ENCODE measurements around the gene TRPC3. TPM values are rescaled to one million over a fixed set of nuclear protein-coding genes. Genes with fewer than 3 reads are reported as not detected.

TRPC3 gene
- total and polyA plus RNA-seq, 2 of the 8 experiments (the other 6 are each of a cell fraction or from before 2014, with no cell fraction given), result 0.37 to 0.41 TPM

- no peak overlapping the region for H3K27ac ChIP-seq (ENCODE audit: low read depth, low read length)
- H3K23me2 ChIP-seq (ENCODE audit: low read depth, low read length), result no peaks in the 10 kb centered on the region
- H3K14ac ChIP-seq (ENCODE audit: insufficient read length), result no peak overlapping the region
- FAIRE-seq (no peak), DNase-seq (ENCODE audit: low read depth in 1 of 2, low spot score in 2 of 2) (no peak)
- no peak overlapping the region for H2BK12ac ChIP-seq (ENCODE audit: low read depth, low read length)
- H2BK120ac ChIP-seq (replicated peaks; ENCODE audit: low read depth, low read length), result no peak overlapping the region
- H3K79me2 ChIP-seq (ENCODE audit: control insufficient read depth in 1 of 2, insufficient read depth in 2 of 2, low read length in 2 of 2), result no peaks in the 10 kb centered on the region
- no peak overlapping the region for H3K56ac ChIP-seq (replicated peaks; ENCODE audit: insufficient read length, low read depth, low read length)
- H3K9ac ChIP-seq (replicated peaks in 1 of 4; ENCODE audit: extremely low read depth in 1 of 4, low read depth in 3 of 4, low read length in 3 of 4), result no peak overlapping the region
- no peak overlapping the region for H3K18ac ChIP-seq (ENCODE audit: extremely low read depth, low read length)
- no peak overlapping the region for H3K4me2 ChIP-seq (ENCODE audit: insufficient read depth in 1 of 2, low read depth in 2 of 2, low read length in 2 of 2)
- no peaks in the 10 kb centered on the region for H3K4me1 ChIP-seq (replicated peaks in 1 of 4; ENCODE audit: control insufficient read depth in 3 of 4, insufficient read depth in 4 of 4, low read length in 3 of 4)
- H2AFZ ChIP-seq (ENCODE audit: low read length), result no peak overlapping the region
- no peak overlapping the region for H2BK5ac ChIP-seq (ENCODE audit: low read depth, low read length)
- no peak overlapping the region for H4K8ac ChIP-seq (ENCODE audit: extremely low read depth, insufficient read depth, low read length)
- POLR2A ChIA-PET (ENCODE audit: partially characterized antibody), result no interaction called here
- no peak overlapping the region for H4K91ac ChIP-seq (replicated peaks; ENCODE audit: insufficient read length, low read length)
- no peaks in the 10 kb centered on the region for H4K20me1 ChIP-seq (replicated peaks in 1 of 2; ENCODE audit: control insufficient read depth in 1 of 2, insufficient read depth in 2 of 2, low read length in 2 of 2)
- no peaks in the 10 kb centered on the region for H3K36me3 ChIP-seq (ENCODE audit: control insufficient read depth in 2 of 4, insufficient read depth in 4 of 4, low read length in 3 of 4)
- H3K23ac ChIP-seq (ENCODE audit: insufficient read length), result no peak overlapping the region
- CTCF ChIA-PET (ENCODE audit: partially characterized antibody), result interaction anchor here (1.1 kb wide), 1 partner anchor 14 kb away, joined by 3 read pairs; no protein-coding TSS in a partner anchor
- H3K9me3 ChIP-seq (ENCODE audit: insufficient read depth in 2 of 2, low read depth in 1 of 2, low read length in 1 of 2), result no peaks in the 10 kb centered on the region
- H3K4ac ChIP-seq (replicated peaks; ENCODE audit: insufficient read length, low read depth, low read length), result no peak overlapping the region
- H2BK20ac ChIP-seq (ENCODE audit: low read length), result no peak overlapping the region
- H4K5ac ChIP-seq (ENCODE audit: insufficient read length, low read depth, low read length), result no peak overlapping the region
- no peak overlapping the region for H3K4me3 ChIP-seq (ENCODE audit: extremely low read depth in 1 of 4, insufficient read depth in 2 of 4, low read depth in 3 of 4, low read length in 4 of 4)
- no peaks in the 10 kb centered on the region for H3K27me3 ChIP-seq (replicated peaks in 1 of 4; ENCODE audit: control insufficient read depth in 3 of 4, extremely low read depth in 1 of 4, insufficient read depth in 3 of 4, low read length in 3 of 4)
- H2BK15ac ChIP-seq (ENCODE audit: low read length), result no peak overlapping the region
- no peak overlapping the region for H2AK5ac ChIP-seq (ENCODE audit: low read depth, low read length)
- H3K79me1 ChIP-seq (ENCODE audit: low read depth, low read length), result no peaks in the 10 kb centered on the region
- TF ChIP-seq SP2 (IDR thresholded peaks at IDR 0.05; ENCODE audit: low read length) (no peak), MAX (IDR thresholded peaks at IDR 0.05) (no peak), POU5F1 (IDR thresholded peaks at IDR 0.05; ENCODE audit: low read depth, low read length) (no peak), SIRT6 (IDR thresholded peaks at IDR 0.05; ENCODE audit: low read length) (no peak), GABPA (IDR thresholded peaks at IDR 0.05; ENCODE audit: borderline replicate concordance, insufficient read depth, low read length) (no peak), EZH2 (IDR thresholded peaks at IDR 0.05; ENCODE audit: low read depth, low read length, severe bottlenecking) (no peak), MAFK (IDR thresholded peaks at IDR 0.05; ENCODE audit: low read depth, low read length) (no peak), SP4 (IDR thresholded peaks at IDR 0.05; ENCODE audit: low read length) (no peak), ATF3 (IDR thresholded peaks at IDR 0.05; ENCODE audit: insufficient read depth, low read depth, low read length) (no peak), SP1 (IDR thresholded peaks at IDR 0.05; ENCODE audit: low read depth, low read length) (no peak), TAF7 (optimal IDR thresholded peaks at IDR 0.05; ENCODE audit: borderline replicate concordance, low read depth, low read length) (no peak), POLR2A (IDR thresholded peaks at IDR 0.05; ENCODE audit: control extremely low read depth in 1 of 2, low read depth in 2 of 2, low read length in 2 of 2) (no peak), ATF2 (IDR thresholded peaks at IDR 0.05; ENCODE audit: low read length) (no peak), HDAC6 (IDR thresholded peaks at IDR 0.05; ENCODE audit: low read depth, low read length) (no peak), SIX5 (IDR thresholded peaks at IDR 0.05; ENCODE audit: low read depth, low read length) (no peak)
These were observed 40.1 kb upstream of the TRPC3 start for GRCh38 chr4:121991968-121992367.
